Renal pelvis (tissue), 4 donors: Measurements from ENCODE around the gene THAP4. TPM values are rescaled to one million over a fixed set of nuclear protein-coding genes. Genes with fewer than 3 reads are reported as not detected.
A peak's percentile ranks its signal among the peaks of the same experiment; 100 is the strongest.

Experiments
- DNase-seq: peaks from one replicate; pipeline ENCODE4 v3.0.0-alpha.2; 2013
- polyA plus RNA-seq, 3 donors: library from polyadenylated mRNA; unstranded; fragments of 120-200 nt; gene quantifications; one replicate each; pipeline ENCODE4 v1.2.1, GENCODE V29; 2013; ENCODE audit not compliant: insufficient read length in 3 of 3

Gene THAP4
- polyA plus RNA-seq, 3 donors = 59.2 to 74.3 (median 68.4) TPM

- no peak for DNase-seq
These were observed 8.3 kb upstream of the THAP4 start for GRCh38 chr2:241645056-241645914.

- DNase-seq = no peak
These were observed 4.7 kb upstream of the THAP4 start for GRCh38 chr2:241641631-241642030.

GRCh38 chr2:241640165-241640795, 3.3 kb upstream of the THAP4 start:
- no peak for DNase-seq

GRCh38 chr2:241639385-241639784, 2.4 kb upstream of the THAP4 start:
- DNase-seq = no peak

- DNase-seq = no peak
These were observed 2.0 kb upstream of the THAP4 start for GRCh38 chr2:241638940-241639339.

GRCh38 chr2:241637795-241638660, 1.1 kb upstream of the THAP4 start:
- no peak for DNase-seq

- peak; percentile 23 for DNase-seq
These were observed 558 bp downstream of the THAP4 start for GRCh38 chr2:241636182-241637017.

GRCh38 chr2:241635756-241636155, 1.2 kb downstream of the THAP4 start:
- DNase-seq = no peak

GRCh38 chr2:241633561-241633960, 3.4 kb downstream of the THAP4 start:
- no peak for DNase-seq

- no peak for DNase-seq
These were observed 4.3 kb downstream of the THAP4 start for GRCh38 chr2:241632478-241633325.

- DNase-seq = no peak
These were observed 7.1 kb downstream of the THAP4 start for GRCh38 chr2:241629762-241630435.

GRCh38 chr2:241627675-241628074, 9.3 kb downstream of the THAP4 start:
- no peak for DNase-seq

GRCh38 chr2:241620419-241620769, 16.6 kb downstream of the THAP4 start:
- DNase-seq = no peak

- DNase-seq = no peak
These were observed 17.1 kb downstream of the THAP4 start for GRCh38 chr2:241619597-241620418.

- no peak for DNase-seq
These were observed 18.1 kb downstream of the THAP4 start for GRCh38 chr2:241618829-241619228.

GRCh38 chr2:241618296-241618805, 18.6 kb downstream of the THAP4 start:
- no peak for DNase-seq

- no peak for DNase-seq
These were observed 19.4 kb downstream of the THAP4 start for GRCh38 chr2:241617431-241618154.
